Suppressor macrophage (primary cell): ENCODE results near the gene ANKK1.

Source experiments
- DNase-seq, 4 experiments: peaks; one replicate each; pipeline ENCODE4 v3.0.0-alpha.2; 2020 to 2022

The ANKK1 gene

GRCh38 chr11:113408887-113409286 is 21.3 kb downstream of the ANKK1 start:
- no peak for DNase-seq

- DNase-seq, result no peak
Measured at GRCh38 chr11:113409526-113409925, 21.9 kb downstream of the ANKK1 start.

GRCh38 chr11:113410414-113411135 is 23.0 kb downstream of the ANKK1 start:
- DNase-seq, result no peak

GRCh38 chr11:113411536-113411935 is 24.0 kb downstream of the ANKK1 start:
- no peak for DNase-seq

- no peak for DNase-seq
Measured at GRCh38 chr11:113412675-113413074, 25.1 kb downstream of the ANKK1 start.

- DNase-seq, result no peak
Measured at GRCh38 chr11:113415343-113415742, 27.8 kb downstream of the ANKK1 start.

GRCh38 chr11:113417428-113417827 is 29.8 kb downstream of the ANKK1 start:
- DNase-seq, result no peak

GRCh38 chr11:113419454-113420003 is 31.9 kb downstream of the ANKK1 start:
- DNase-seq, result no peak

- no peak for DNase-seq
Measured at GRCh38 chr11:113420808-113421207, 33.2 kb downstream of the ANKK1 start.

- DNase-seq, result no peak
Measured at GRCh38 chr11:113426686-113427085, 39.1 kb downstream of the ANKK1 start.

GRCh38 chr11:113431746-113432145 is 44.2 kb downstream of the ANKK1 start:
- no peak for DNase-seq

GRCh38 chr11:113435190-113435968 is 47.8 kb downstream of the ANKK1 start:
- no peak for DNase-seq

GRCh38 chr11:113436672-113437252 is 49.2 kb downstream of the ANKK1 start:
- DNase-seq, result no peak

- no peak for DNase-seq
Measured at GRCh38 chr11:113440816-113441215, 53.2 kb downstream of the ANKK1 start.

- no peak for DNase-seq
Measured at GRCh38 chr11:113444502-113445123, 57.0 kb downstream of the ANKK1 start.

- DNase-seq, result no peak
Measured at GRCh38 chr11:113446112-113446511, 58.5 kb downstream of the ANKK1 start.

GRCh38 chr11:113446938-113447337 is 59.4 kb downstream of the ANKK1 start:
- DNase-seq, result no peak

- peak in 3 of 4 experiments; percentile 2 to 6 (median 5) for DNase-seq
Measured at GRCh38 chr11:113447621-113448315, 60.2 kb downstream of the ANKK1 start.

GRCh38 chr11:113448316-113448677 is 60.7 kb downstream of the ANKK1 start:
- DNase-seq, result no peak

GRCh38 chr11:113449743-113450142 is 62.2 kb downstream of the ANKK1 start:
- DNase-seq, result no peak
